Tibial artery (tissue), 4 donors: ENCODE measurements around the gene CERCAM.

Experiments
- DNase-seq, 2 donors: peaks; one replicate each; pipeline ENCODE4 v3.0.0-alpha.2; 2019
- H3K27ac ChIP-seq, 2 donors: fragments of 200-600 bp; sonication (generic) in 1 of 2; 1 replicate in 1 of 2; 2 replicates in 1 of 2; pipeline ENCODE4 v1.5.1; 2018 to 2019; ENCODE audit warnings: mild to moderate bottlenecking in 1 of 2
- H3K27me3 ChIP-seq, 2 donors: fragments of 200-600 bp; sonication (generic) in 1 of 2; one replicate each; pipeline versions ENCODE4 v1.5.1 to v1.6.0; 2016 to 2019
- H3K36me3 ChIP-seq, 3 donors: fragments of 200-600 bp; sonication (generic) in 2 of 3; one replicate each; pipeline ENCODE4 v1.5.1; 2016 to 2019; ENCODE audit warnings: mild to moderate bottlenecking in 2 of 3
- H3K4me1 ChIP-seq, 4 donors: fragments of 200-600 bp; sonication (generic) in 2 of 4; 1 replicate in 3 of 4; 2 replicates in 1 of 4; pipeline ENCODE4 v1.5.1; 2016 to 2019
- H3K4me3 ChIP-seq, 2 donors: fragments of 200-600 bp; sonication (generic) in 1 of 2; 1 replicate in 1 of 2; 2 replicates in 1 of 2; pipeline ENCODE4 v1.5.1; 2018 to 2019; ENCODE audit warnings: mild to moderate bottlenecking in 2 of 2
- H3K9me3 ChIP-seq, 3 donors: fragments of 200-600 bp; sonication (generic) in 1 of 3; one replicate each; pipeline ENCODE4 v1.5.1; 2016 to 2019
- intact Hi-C: fragments of 100-400 bp; cut with DNase I; formaldehyde crosslinking; loops from one replicate; pipeline ENCODE4 v1.15.0; 2023; ENCODE audit warnings: low total_unique reads
- TF ChIP-seq, protein P1 (sequence below), 2 experiments: fragments of 200-600 bp in 1 of 2; fragments of 450-650 bp in 1 of 2; IDR thresholded peaks; one replicate each; pipeline ENCODE4 v1.5.1; 2017 to 2019; ENCODE audit warnings: antibody characterized with exemption in 2 of 2, mild to moderate bottlenecking in 1 of 2, moderate library complexity in 1 of 2

Gene CERCAM

DNA sequence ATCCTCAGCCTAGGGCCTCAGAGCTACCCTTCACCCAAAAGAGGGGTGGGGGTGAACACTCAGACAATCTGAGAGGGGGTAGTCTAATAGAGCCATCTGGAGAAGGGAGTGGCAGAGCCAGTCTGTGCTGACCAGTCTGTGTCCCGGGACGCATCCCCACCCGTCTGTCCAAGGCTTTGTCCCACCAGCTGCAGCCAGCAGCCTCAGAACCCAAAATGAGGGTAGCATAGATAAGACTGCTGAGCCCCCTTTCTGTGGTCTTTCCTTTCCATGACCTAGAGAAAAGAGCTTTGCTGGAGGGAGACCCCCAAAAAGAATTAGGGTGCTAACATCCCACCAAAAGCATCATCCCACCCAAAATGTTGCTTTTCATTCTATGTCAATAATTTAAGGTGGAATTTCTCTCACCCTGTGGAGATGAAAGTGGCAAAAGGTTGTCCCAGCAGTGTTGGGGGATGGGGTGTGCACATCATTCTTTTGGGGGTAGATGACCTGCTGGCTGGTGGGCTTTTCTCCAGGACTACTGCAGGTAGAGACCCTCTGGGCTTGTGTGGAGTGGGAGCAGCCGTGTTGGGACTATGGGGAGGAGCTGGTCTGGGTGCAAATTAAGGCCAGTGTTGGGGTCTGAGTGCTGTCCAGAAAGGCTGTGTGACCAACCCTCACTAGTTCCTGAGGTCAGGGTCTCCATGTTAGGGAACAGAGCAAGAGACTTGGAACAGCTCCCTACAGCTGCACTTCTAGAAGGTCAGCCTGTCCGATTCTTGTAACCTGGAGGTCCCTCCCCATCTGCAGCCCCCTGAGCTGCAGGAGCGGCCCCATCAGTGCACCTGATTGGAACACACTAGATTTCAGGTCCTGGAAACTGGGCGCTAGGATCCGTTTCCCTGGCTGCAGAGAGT, 29.6 kb upstream of the CERCAM start:
- Histone ChIP-seq H3K9me3 (no peaks in the 10 kb centered on the region), H3K27ac (no peak overlapping the region), H3K4me3 (no peak overlapping the region), H3K4me1 (no peaks in the 10 kb centered on the region), H3K36me3 (peaks cover 38 to 76% (median 59%) of the 10 kb centered on the region in 3 donors), H3K27me3 (no peaks in the 10 kb centered on the region)
- TF ChIP-seq, protein P1, sequence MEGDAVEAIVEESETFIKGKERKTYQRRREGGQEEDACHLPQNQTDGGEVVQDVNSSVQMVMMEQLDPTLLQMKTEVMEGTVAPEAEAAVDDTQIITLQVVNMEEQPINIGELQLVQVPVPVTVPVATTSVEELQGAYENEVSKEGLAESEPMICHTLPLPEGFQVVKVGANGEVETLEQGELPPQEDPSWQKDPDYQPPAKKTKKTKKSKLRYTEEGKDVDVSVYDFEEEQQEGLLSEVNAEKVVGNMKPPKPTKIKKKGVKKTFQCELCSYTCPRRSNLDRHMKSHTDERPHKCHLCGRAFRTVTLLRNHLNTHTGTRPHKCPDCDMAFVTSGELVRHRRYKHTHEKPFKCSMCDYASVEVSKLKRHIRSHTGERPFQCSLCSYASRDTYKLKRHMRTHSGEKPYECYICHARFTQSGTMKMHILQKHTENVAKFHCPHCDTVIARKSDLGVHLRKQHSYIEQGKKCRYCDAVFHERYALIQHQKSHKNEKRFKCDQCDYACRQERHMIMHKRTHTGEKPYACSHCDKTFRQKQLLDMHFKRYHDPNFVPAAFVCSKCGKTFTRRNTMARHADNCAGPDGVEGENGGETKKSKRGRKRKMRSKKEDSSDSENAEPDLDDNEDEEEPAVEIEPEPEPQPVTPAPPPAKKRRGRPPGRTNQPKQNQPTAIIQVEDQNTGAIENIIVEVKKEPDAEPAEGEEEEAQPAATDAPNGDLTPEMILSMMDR (IDR thresholded peaks at IDR 0.05), result no peak
- DNase-seq, result no peak
- intact Hi-C loops, result no loop called here

DNA sequence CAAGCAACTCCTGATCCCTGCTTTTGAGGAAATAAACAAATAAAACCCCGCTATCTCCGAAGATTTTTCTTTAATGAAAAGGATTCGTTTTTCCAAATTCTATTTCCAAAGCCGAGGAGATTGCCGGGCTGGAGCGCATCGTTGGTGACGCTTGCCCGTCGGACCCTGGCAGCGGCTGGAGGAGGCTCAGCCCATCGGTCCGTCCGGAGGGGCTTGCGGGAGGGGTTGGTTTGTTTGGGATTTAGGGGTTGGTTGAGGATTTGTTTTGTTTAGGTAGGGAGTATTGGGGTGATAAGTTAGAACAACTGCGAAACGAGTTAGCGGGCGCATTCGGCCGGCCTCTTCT, 28.7 kb upstream of the CERCAM start:
- Histone ChIP-seq H3K27ac (no peak overlapping the region), H3K36me3 (peaks cover 38 to 67% (median 50%) of the 10 kb centered on the region in 3 donors), H3K4me1 (peaks cover 0 to 6% (median 4%) of the 10 kb centered on the region in 4 donors), H3K4me3 (no peak overlapping the region), H3K9me3 (no peaks in the 10 kb centered on the region), H3K27me3 (no peaks in the 10 kb centered on the region)
- TF ChIP-seq, protein P1 (IDR thresholded peaks at IDR 0.05), result no peak
- intact Hi-C loops, result no loop called here
- DNase-seq, result no peak

DNA sequence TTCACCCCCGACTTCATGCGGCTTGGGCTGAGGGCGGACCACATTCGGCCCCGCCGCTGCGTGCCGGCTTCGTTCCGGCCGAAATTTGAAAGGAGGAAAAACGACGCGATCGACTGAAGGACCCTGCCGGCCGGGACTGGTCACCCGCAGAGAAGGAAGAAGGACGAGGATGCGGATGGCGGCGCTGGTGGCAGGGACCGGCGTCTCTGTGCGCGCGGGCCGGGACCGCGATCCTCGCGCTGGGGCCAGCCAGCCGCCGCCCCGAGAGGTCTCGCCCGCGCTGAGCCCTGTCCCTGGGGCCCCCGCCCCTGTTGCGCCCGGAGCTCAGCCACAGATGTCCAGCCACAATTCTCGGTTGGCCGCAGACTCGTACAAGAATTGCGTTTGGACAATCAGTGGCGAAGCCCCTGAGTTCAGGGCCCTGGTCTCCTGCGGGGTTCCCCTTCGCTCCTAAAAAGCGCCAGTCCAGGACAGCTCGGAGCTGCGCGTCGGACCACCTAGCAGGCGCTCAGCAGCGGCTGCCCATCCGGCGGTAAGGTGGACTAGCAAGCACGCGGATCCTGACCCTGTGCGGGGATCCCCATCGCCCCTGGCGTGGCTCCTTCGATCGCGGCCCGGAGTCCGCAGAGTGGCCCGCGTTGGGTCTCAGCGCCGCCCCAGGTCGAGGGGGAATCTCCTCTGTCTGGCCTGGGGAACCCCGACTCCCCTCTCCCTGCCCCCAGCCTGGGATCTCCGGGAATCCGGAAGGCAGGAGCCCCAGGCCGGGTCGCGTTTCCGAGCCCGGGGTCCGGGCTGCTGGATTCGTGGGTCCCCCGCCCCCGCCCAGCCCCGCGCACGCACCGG, 28.1 kb upstream of the CERCAM start:
- H3K36me3 ChIP-seq, result peaks cover 34 to 61% (median 44%) of the 10 kb centered on the region in 3 donors
- intact Hi-C loops, result no loop called here
- no peak overlapping the region for H3K27ac ChIP-seq
- DNase-seq, result no peak
- peaks cover 0 to 12% (median 7%) of the 10 kb centered on the region in 4 donors for H3K4me1 ChIP-seq
- H3K27me3 ChIP-seq, result no peaks in the 10 kb centered on the region
- H3K9me3 ChIP-seq, result no peaks in the 10 kb centered on the region
- H3K4me3 ChIP-seq, result no peak overlapping the region
- TF ChIP-seq, protein P1 (IDR thresholded peaks at IDR 0.05), result no peak

DNA sequence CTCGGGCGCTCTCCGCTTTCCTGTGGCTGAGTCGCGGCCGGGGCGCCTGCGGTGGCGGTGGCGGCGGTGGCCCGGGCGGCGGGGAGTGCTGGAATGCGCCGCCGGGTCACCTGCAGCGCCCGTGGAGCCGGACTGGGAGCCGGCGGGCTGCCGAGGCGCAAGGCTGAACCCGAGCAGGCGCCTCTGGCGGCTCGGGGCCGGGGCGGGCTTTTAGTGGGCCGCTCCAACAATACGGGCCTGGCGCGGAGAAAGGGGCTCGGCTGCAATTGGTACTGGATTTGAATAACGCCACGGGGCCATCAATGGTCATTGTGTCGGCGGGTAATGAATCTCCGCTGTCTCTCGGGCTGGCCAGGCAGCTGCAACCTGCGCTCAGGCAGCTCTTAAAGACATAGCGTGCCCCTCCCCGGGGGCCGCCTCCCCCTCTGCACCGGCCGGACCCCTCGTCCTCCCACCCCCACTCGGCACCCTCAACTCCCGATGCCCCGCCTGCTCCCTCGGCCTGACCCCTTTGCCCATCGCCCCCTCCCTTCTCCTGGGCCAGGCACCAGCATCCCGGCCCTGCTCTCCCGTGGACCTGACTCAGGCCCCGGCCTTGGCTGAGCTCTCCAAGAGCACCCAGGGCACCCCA, 27.4 kb upstream of the CERCAM start:
- TF ChIP-seq, protein P1 (IDR thresholded peaks at IDR 0.05), result no peak
- no peak for DNase-seq
- no peaks in the 10 kb centered on the region for H3K9me3 ChIP-seq
- peaks cover 26 to 54% (median 37%) of the 10 kb centered on the region in 3 donors for H3K36me3 ChIP-seq
- no peaks in the 10 kb centered on the region for H3K27me3 ChIP-seq
- no peak overlapping the region for H3K4me3 ChIP-seq
- H3K4me1 ChIP-seq, result peaks cover 0 to 12% (median 7%) of the 10 kb centered on the region in 4 donors
- no peak overlapping the region for H3K27ac ChIP-seq
- intact Hi-C loops, result no loop called here

DNA sequence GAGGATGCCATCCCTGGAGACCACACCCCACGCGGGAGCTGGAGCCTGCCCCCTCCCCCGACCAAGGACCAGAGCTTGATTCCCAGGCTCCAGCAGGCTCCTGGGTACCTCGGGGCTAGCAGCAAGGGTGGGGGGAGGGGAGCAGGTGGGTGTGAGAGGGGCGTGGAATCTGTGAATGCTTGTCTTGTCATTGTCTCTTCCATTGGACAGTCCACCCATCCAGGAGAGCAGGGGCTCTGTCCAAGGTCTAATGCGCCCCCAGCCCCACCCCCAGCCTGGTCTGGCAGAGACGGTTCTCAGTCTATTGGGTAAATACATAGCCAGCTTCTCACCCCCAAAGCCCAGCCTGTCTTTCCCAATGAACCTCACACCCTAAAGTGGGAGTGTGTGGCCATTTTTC, 26.7 kb upstream of the CERCAM start:
- intact Hi-C loops, result no loop called here
- no peak overlapping the region for H3K27ac ChIP-seq
- DNase-seq, result no peak
- H3K27me3 ChIP-seq, result peaks cover 0 to under 1% of the 10 kb centered on the region in 2 donors
- no peaks in the 10 kb centered on the region for H3K9me3 ChIP-seq
- no peak overlapping the region for H3K4me3 ChIP-seq
- peaks cover 0 to 12% (median 7%) of the 10 kb centered on the region in 4 donors for H3K4me1 ChIP-seq
- TF ChIP-seq, protein P1 (IDR thresholded peaks at IDR 0.05), result no peak
- peaks cover 21 to 47% (median 30%) of the 10 kb centered on the region in 3 donors for H3K36me3 ChIP-seq
